Tibial artery (tissue), 4 donors: ENCODE results near the gene CYTH1.
A peak's percentile ranks its signal among the peaks of the same experiment; 100 is the strongest.
"Not testable (repeated sequence)": the region's sequence is repeated elsewhere in the genome, so short reads cannot be mapped to it uniquely, and the experiment has no call there.

Experiments used
- DNase-seq, 2 donors: peaks; one replicate each; pipeline ENCODE4 v3.0.0-alpha.2; 2019
- H3K27ac ChIP-seq, 2 donors: fragments of 200-600 bp; sonication (generic) in 1 of 2; 1 replicate in 1 of 2; 2 replicates in 1 of 2; pipeline ENCODE4 v1.5.1; 2018 to 2019; ENCODE audit warnings: mild to moderate bottlenecking in 1 of 2
- H3K27me3 ChIP-seq, 2 donors: fragments of 200-600 bp; sonication (generic) in 1 of 2; one replicate each; pipeline versions ENCODE4 v1.5.1 to v1.6.0; 2016 to 2019
- H3K36me3 ChIP-seq, 3 donors: fragments of 200-600 bp; sonication (generic) in 2 of 3; one replicate each; pipeline ENCODE4 v1.5.1; 2016 to 2019; ENCODE audit warnings: mild to moderate bottlenecking in 2 of 3
- H3K4me1 ChIP-seq, 4 donors: fragments of 200-600 bp; sonication (generic) in 2 of 4; 1 replicate in 3 of 4; 2 replicates in 1 of 4; pipeline ENCODE4 v1.5.1; 2016 to 2019
- H3K4me3 ChIP-seq, 2 donors: fragments of 200-600 bp; sonication (generic) in 1 of 2; 1 replicate in 1 of 2; 2 replicates in 1 of 2; pipeline ENCODE4 v1.5.1; 2018 to 2019; ENCODE audit warnings: mild to moderate bottlenecking in 2 of 2
- H3K9me3 ChIP-seq, 3 donors: fragments of 200-600 bp; sonication (generic) in 1 of 3; one replicate each; pipeline ENCODE4 v1.5.1; 2016 to 2019
- intact Hi-C: fragments of 100-400 bp; cut with DNase I; formaldehyde crosslinking; loops from one replicate; pipeline ENCODE4 v1.15.0; 2023; ENCODE audit warnings: low total_unique reads
- TF ChIP-seq, protein P1 (sequence below), 2 experiments: fragments of 200-600 bp in 1 of 2; fragments of 450-650 bp in 1 of 2; IDR thresholded peaks; one replicate each; pipeline ENCODE4 v1.5.1; 2017 to 2019; ENCODE audit warnings: antibody characterized with exemption in 2 of 2, mild to moderate bottlenecking in 1 of 2, moderate library complexity in 1 of 2

The CYTH1 gene

DNA sequence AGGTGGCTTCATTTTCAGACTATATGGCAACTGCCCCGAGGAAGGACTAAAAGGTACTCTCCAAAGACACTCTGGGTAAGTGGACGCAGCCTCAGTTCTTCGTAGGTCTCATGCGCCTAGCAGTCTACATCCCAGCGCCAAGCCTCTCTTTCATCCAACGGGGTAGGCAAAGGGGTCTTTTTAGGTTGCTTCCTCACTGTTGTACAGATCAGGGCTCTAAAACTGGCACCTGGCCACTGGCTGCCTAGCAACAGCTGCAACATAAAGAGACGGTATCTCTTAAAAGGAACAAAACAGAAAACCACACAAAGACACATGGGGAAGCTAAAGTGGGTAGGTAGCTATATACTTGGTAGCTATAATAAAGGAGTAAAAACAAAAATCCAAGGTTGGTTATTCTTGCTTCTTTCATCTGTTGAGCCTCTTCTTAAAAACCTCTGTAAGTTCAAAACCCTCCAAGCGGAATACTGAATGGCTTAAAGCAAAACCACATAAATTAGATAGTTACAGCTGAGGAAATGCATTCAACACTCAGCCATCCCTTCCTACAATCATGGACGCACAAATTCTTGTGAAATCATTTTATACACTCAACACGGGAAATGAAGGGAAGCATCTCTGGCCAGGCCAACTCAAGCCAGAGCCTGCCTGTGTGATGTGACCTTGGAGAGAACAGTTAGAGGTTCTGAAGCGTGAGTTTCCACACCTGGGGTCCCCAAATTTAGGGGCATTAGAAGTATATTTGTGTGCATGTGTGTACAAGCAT is 22.7 kb downstream of the CYTH1 start:
- no peaks in the 10 kb centered on the region for H3K9me3 ChIP-seq
- intact Hi-C loops, result no loop called here
- no peaks in the 10 kb centered on the region for H3K27me3 ChIP-seq
- peak in 1 of 2 donors; percentile 51 for DNase-seq
- no peaks in the 10 kb centered on the region for H3K4me1 ChIP-seq
- no peak overlapping the region for H3K4me3 ChIP-seq
- no peak overlapping the region for H3K27ac ChIP-seq
- H3K36me3 ChIP-seq, result no peaks in the 10 kb centered on the region
- TF ChIP-seq, protein P1, sequence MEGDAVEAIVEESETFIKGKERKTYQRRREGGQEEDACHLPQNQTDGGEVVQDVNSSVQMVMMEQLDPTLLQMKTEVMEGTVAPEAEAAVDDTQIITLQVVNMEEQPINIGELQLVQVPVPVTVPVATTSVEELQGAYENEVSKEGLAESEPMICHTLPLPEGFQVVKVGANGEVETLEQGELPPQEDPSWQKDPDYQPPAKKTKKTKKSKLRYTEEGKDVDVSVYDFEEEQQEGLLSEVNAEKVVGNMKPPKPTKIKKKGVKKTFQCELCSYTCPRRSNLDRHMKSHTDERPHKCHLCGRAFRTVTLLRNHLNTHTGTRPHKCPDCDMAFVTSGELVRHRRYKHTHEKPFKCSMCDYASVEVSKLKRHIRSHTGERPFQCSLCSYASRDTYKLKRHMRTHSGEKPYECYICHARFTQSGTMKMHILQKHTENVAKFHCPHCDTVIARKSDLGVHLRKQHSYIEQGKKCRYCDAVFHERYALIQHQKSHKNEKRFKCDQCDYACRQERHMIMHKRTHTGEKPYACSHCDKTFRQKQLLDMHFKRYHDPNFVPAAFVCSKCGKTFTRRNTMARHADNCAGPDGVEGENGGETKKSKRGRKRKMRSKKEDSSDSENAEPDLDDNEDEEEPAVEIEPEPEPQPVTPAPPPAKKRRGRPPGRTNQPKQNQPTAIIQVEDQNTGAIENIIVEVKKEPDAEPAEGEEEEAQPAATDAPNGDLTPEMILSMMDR (IDR thresholded peaks at IDR 0.05), result no peak

DNA sequence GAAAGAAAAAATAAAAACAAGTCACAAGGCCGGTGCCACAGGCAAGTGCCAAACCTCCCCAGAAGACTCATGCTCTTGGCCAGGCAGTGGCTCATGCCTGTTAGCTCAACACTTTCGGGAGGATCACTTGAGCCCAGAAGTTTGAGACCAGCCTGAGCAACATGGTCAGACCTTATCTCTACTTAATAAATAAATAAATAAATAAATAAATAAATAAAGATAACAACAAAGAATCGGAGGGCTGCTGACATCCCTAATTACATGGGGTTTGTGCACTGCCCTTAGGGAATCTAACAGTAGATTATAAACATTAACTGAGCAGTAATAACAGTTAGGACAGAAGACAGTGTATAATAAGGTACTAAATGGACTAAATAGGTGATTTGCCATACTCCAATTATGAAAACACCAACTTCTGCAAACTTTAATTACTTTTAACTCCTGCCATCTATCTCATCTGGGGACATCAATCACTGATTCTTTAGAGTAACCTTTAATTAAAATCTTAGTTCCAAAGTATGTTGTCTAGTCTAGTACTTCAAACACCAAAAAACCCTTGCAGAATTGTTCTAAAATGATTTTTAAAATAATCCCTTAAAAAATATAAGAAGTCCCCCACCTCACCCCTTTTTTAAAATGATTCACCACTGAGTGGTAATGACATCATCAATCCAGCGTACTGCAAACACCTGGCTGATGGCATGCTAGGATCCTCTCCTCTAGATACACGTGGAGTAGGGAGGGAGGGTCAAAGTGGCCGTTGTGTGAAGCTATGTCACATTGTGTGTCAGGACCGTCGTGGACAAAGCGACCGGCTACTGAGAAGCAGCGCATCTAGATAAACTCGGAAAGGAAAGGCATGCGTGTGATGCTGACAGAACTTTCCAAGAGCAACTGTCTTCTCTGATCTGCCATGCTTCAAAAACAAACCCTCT is 28.5 kb downstream of the CYTH1 start:
- DNase-seq, result no peak
- Histone ChIP-seq H3K4me1 (peaks cover 0 to 2% (median 0%) of the 10 kb centered on the region in 4 donors), H3K27me3 (no peaks in the 10 kb centered on the region), H3K9me3 (no peaks in the 10 kb centered on the region), H3K27ac (no peak overlapping the region), H3K4me3 (no peak overlapping the region), H3K36me3 (no peaks in the 10 kb centered on the region)
- TF ChIP-seq, protein P1 (IDR thresholded peaks at IDR 0.05), result no peak
- intact Hi-C loops, result no loop called here

DNA sequence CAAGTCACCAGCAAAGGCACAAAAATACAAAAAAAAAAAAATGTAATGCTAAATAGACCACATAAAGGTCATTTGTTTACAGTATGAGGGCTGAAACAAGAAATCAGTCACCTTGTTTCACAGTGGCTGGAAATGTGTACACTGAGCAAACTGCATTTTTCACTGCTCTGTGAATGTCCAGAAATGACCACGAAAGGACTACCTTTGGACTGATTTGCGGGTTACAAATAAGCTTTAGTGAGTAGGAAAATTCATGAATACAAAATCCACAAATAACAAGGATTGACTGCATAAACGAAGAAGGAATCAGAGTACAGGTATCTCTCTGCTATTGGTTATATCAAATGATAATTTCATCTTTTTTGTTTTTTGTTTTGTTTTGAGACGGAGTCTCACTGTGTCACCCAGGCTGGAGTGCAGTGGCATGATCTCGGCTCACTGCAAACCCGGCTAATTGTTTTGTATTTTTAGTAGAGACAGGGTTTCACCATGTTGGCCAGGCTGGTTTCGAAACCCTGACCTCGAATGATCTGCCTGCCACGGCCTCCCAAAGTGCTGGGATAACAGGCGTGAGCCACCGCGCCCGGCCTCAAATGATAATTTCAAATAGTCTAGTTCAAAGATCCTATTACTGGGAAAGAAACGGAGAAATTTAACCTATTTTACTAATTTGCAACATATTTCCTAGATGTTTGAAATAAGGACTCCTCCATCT is 30.5 kb downstream of the CYTH1 start:
- no peak for DNase-seq
- no peaks in the 10 kb centered on the region for H3K27me3 ChIP-seq
- no peaks in the 10 kb centered on the region for H3K36me3 ChIP-seq
- TF ChIP-seq, protein P1 (IDR thresholded peaks at IDR 0.05), result no peak
- intact Hi-C loops, result no loop called here
- peaks cover 0 to 14% (median 5%) of the 10 kb centered on the region in 4 donors for H3K4me1 ChIP-seq
- H3K4me3 ChIP-seq, result no peak overlapping the region
- H3K27ac ChIP-seq, result no peak overlapping the region
- no peaks in the 10 kb centered on the region for H3K9me3 ChIP-seq

DNA sequence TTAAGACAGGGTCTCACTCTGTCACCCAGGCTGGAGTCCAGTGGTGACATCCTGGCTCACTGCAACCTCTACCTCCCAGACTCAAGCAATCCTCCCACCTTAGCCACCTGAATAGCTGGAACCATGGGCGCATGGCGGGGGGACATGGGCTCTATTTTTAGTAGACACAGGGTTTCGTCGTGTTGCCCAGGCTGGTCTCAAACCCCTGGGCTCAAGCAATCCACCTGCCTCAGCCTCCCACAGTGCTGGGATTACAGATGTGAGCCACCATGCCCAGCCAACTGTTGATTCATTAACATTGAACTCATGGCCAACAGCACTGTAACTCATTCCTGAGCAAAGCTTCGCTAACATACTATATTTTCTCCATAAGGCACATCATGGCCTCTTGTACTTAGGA is 31.1 kb downstream of the CYTH1 start:
- intact Hi-C loops, H3K27me3 ChIP-seq, DNase-seq, H3K36me3 ChIP-seq, H3K9me3 ChIP-seq, H3K4me3 ChIP-seq, H3K27ac ChIP-seq: not testable (repeated sequence)
- peaks cover 0 to 14% (median 5%) of the 10 kb centered on the region in 4 donors for H3K4me1 ChIP-seq

DNA sequence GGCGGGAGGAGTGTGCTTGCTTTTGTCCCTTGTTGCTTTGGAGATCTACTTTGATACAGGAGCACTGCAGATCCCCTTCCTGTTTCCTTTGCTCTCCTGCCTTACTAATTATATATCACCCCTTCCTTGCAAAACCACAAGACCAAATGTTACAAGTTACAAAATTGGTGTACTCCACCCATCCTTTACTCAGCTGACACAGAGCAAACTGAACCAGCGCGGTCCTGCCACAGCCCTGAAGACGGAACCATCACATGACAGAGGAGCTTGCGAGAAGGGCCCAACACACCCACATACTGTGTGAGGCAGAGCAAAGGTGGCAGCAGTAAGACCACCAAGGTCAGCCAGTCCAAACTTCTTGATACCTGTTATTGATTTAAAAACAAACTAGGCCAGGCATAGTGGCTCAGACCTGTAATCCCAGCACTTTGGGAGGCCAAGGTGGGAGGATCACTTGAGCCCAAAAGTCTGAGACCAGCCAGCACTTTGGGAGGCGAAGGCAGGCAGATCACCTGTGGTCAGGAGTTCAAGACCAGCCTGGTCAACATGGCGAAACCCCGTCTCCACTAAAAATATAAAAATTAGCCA is 33.2 kb downstream of the CYTH1 start:
- H3K4me1 ChIP-seq, result peaks cover 0 to 14% (median 6%) of the 10 kb centered on the region in 4 donors
- intact Hi-C loops, result loop anchor here (10.0 kb wide), 1 partner anchor 254 kb away; no protein-coding TSS in a partner anchor
- H3K36me3 ChIP-seq, result no peaks in the 10 kb centered on the region
- TF ChIP-seq, protein P1 (IDR thresholded peaks at IDR 0.05), result no peak
- H3K9me3 ChIP-seq, result no peaks in the 10 kb centered on the region
- H3K27me3 ChIP-seq, result no peaks in the 10 kb centered on the region
- peak overlapping the region in 1 of 2 donors; percentile 4 for H3K27ac ChIP-seq
- peak; percentile 73 to 74 for DNase-seq
- no peak overlapping the region for H3K4me3 ChIP-seq
